ENCODE data around the gene DNAJC28. TPM values are rescaled to one million over a fixed set of nuclear protein-coding genes. Genes with fewer than 3 reads are reported as not detected.

Gene DNAJC28
- total and polyA plus RNA-seq, 12 donors = 2.4 to 9.1 (median 3.8) TPM

GRCh38 chr21:33487996-33488395 lies 3.5 kb downstream of the DNAJC28 start:
- Histone ChIP-seq H3K27ac (no peak overlapping the region), H3K9me3 (replicated peaks in 1 of 3) (no peaks in the 10 kb centered on the region), H3K4me3 (no peak overlapping the region), H3K4me1 (replicated peaks in 1 of 2) (peaks cover 0 to 6% of the 10 kb centered on the region in 2 donors), H3K27me3 (no peaks in the 10 kb centered on the region), H3K36me3 (replicated peaks in 1 of 2) (no peaks in the 10 kb centered on the region)
- 91 to 94% (median 92%) methylated on average over 5 of the region's 5 CpGs for WGBS, 4 donors
- DNase-seq = no peak
- intact Hi-C loops (cut with DNase I) = no loop called here
- no peak for TF ChIP-seq POLR2A (IDR thresholded peaks at IDR 0.05)
- TF ChIP-seq, protein P1, sequence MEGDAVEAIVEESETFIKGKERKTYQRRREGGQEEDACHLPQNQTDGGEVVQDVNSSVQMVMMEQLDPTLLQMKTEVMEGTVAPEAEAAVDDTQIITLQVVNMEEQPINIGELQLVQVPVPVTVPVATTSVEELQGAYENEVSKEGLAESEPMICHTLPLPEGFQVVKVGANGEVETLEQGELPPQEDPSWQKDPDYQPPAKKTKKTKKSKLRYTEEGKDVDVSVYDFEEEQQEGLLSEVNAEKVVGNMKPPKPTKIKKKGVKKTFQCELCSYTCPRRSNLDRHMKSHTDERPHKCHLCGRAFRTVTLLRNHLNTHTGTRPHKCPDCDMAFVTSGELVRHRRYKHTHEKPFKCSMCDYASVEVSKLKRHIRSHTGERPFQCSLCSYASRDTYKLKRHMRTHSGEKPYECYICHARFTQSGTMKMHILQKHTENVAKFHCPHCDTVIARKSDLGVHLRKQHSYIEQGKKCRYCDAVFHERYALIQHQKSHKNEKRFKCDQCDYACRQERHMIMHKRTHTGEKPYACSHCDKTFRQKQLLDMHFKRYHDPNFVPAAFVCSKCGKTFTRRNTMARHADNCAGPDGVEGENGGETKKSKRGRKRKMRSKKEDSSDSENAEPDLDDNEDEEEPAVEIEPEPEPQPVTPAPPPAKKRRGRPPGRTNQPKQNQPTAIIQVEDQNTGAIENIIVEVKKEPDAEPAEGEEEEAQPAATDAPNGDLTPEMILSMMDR (IDR thresholded peaks at IDR 0.05) = no peak

- peak overlapping the region in 1 of 5 donors; percentile 6 for H3K27ac ChIP-seq
- H3K4me3 ChIP-seq = no peak overlapping the region
- no peaks in the 10 kb centered on the region for H3K27me3 ChIP-seq
- 69 to 83% (median 74%) methylated on average over 2 to 9 of the region's 9 CpGs for WGBS, 4 donors
- DNase-seq = peak; percentile 55 to 80 (median 76)
- peaks cover 0 to 16% of the 10 kb centered on the region in 2 donors for H3K4me1 ChIP-seq (replicated peaks in 1 of 2)
- intact Hi-C loops (cut with DNase I) = no loop called here
- no peaks in the 10 kb centered on the region for H3K9me3 ChIP-seq (replicated peaks in 1 of 3)
- TF ChIP-seq, protein P1 (IDR thresholded peaks at IDR 0.05) = no peak
- TF ChIP-seq POLR2A (IDR thresholded peaks at IDR 0.05) = peak in 1 of 2 donors; percentile 26
- no peaks in the 10 kb centered on the region for H3K36me3 ChIP-seq (replicated peaks in 1 of 2)
These were observed 10.1 kb downstream of the DNAJC28 start for GRCh38 chr21:33481314-33481943.

DNA sequence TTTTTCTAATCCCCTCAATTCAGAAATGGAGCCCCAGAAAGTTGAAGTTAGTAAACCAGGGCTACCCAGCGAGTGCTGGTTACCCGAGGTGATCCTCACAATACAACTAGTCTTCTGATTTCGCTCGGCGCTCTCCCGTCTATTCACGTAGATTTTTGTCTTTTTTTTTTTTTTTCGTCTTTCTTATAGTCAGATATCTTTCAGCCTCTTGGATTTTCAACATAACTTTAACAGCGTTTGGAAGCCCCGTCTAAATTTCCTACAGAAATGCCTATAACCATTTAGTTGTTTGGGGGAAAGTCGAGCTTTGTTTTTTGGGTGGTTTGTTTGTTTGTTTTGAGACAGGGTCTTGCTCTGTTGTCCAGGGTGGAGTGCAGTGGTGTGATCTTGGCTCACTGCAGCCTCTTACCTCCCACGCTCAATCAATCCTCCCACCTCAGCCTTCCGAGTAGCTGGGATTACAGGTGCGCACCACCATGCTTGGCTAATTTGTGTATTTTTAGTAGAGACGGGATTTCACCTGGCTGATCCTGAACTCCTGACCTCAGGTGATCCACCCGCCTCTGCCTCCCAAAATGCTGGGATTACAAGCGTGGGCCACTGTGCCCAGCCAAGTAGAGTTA lies 10.9 kb downstream of the DNAJC28 start:
- H3K36me3 ChIP-seq (replicated peaks in 1 of 2) = no peaks in the 10 kb centered on the region
- peaks cover 0 to 16% of the 10 kb centered on the region in 2 donors for H3K4me1 ChIP-seq (replicated peaks in 1 of 2)
- intact Hi-C loops (cut with DNase I) = no loop called here
- WGBS, 4 donors = 27 to 29% (median 29%) methylated on average over 17 of the region's 17 CpGs
- TF ChIP-seq, protein P1 (IDR thresholded peaks at IDR 0.05) = no peak
- no peak for TF ChIP-seq POLR2A (IDR thresholded peaks at IDR 0.05)
- peak overlapping the region; percentile 89 to 99 (median 97) for H3K27ac ChIP-seq
- no peak for DNase-seq
- H3K9me3 ChIP-seq (replicated peaks in 1 of 3) = no peaks in the 10 kb centered on the region
- H3K4me3 ChIP-seq = peak overlapping the region; percentile 31 to 88 (median 66)
- H3K27me3 ChIP-seq = no peaks in the 10 kb centered on the region

DNA sequence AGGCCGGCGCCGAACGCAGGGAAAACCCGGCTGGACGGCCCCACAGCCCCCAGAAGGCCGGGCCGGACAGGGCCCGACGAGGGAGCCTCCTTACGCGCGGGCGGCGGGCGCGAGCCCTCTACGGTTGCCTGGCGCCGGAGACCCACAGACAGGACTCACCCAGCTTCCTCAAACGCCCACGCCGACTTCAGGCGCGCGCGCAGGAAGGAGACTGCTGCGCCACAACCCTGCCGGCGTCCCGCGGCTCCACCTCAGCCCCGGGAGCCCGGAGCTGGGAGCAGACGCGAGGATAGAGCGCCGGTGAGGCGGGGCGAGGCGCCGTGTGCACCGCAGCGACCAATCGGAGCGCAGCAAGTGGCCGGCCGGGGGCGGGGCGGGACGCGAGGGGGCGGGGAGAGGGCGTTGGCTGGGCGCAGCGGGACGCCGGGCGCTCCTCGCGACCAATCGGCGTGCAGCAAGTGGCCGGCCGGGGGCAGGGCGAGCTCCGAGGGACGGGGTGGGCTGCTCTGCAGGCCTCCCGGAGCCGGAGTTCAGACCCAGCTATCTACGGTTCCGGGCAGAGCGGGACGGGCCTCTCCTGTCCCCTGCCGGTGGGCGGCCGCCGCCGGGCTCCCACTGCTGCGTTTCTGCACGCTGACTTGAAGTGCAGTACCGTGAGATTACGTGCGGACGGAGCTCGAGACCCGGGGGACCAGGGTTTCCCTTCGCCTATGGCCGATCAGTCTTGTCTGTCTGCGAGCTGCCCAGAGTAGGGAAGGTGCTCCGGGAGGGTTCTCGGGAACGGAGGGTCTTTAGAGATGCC lies 11.6 kb downstream of the DNAJC28 start, which contains the start of gene TMEM50B:
TMEM50B (minus strand) TSS at position 296 of the 802 bp plus-strand sequence. CDS start 11,089 bp downstream, outside the sequence.
- Histone ChIP-seq H3K36me3 (replicated peaks in 1 of 2) (no peaks in the 10 kb centered on the region), H3K4me3 (peak within 1 kb of the TSS; percentile 31 to 92 (median 88)), H3K9me3 (replicated peaks in 1 of 3) (no peaks in the 10 kb centered on the region), H3K27ac (peak within 1 kb of the TSS; percentile 93 to 99 (median 97)), H3K27me3 (no peaks in the 10 kb centered on the region), H3K4me1 (replicated peaks in 1 of 2) (peaks cover 0 to 16% of the 10 kb centered on the region in 2 donors)
- peak; percentile 96 to 98 (median 97) for DNase-seq
- intact Hi-C loops (cut with DNase I) = no loop called here
- TF ChIP-seq, protein P1 (IDR thresholded peaks at IDR 0.05) = peak; percentile 17 to 71 (median 60)
- peak; percentile 92 to 96 for TF ChIP-seq POLR2A (IDR thresholded peaks at IDR 0.05)
- 0% methylated on average over 8 to 93 of the region's 93 CpGs for WGBS, 4 donors

All from adrenal gland (tissue), 12 donors.